ENCODE data around the gene P4HA1. TPM values are rescaled to one million over a fixed set of nuclear protein-coding genes. Genes with fewer than 3 reads are reported as not detected.

P4HA1 gene
- total and polyA plus RNA-seq, 9 of the 15 experiments (the other 6 are each of a cell fraction or from before 2014, with no cell fraction given): 20.2 to 177 (median 28.6) TPM

GRCh38 chr10:73096449-73097304, at the start of gene P4HA1 (continued):
- no peak for TF ChIP-seq PKNOX1 (IDR thresholded peaks at IDR 0.05)
- peak; percentile 73 for TF ChIP-seq RBBP5 (IDR thresholded peaks at IDR 0.05; ENCODE audit: borderline replicate concordance, insufficient read depth, low read length, poor library complexity, severe bottlenecking)
- peak in 1 of 2 experiments; percentile 87; a peak in 3 of 4 replicates for TF ChIP-seq MLLT1 (IDR thresholded peaks at IDR 0.05)
- peak; percentile 75; the same call in 1 of the 2 replicates for TF ChIP-seq ATF6 (CRISPR knock-in tag; IDR thresholded peaks at IDR 0.05)
- no peak for TF ChIP-seq HDAC3 (IDR thresholded peaks at IDR 0.05; ENCODE audit: borderline replicate concordance, partially characterized antibody)
- peak; percentile 95 for TF ChIP-seq ZBTB9 (CRISPR knock-in tag; IDR thresholded peaks at IDR 0.05)
- peak; percentile 92 for TF ChIP-seq E2F1 (CRISPR knock-in tag; IDR thresholded peaks at IDR 0.05)
- TF ChIP-seq GTF2B (IDR thresholded peaks at IDR 0.05; ENCODE audit: extremely low read depth, insufficient read length): peak; percentile 93
- TF ChIP-seq IFI16 (CRISPR knock-in tag; IDR thresholded peaks at IDR 0.05): no peak
- TF ChIP-seq CEBPZ (IDR thresholded peaks at IDR 0.05; ENCODE audit: borderline replicate concordance, low read depth, low read length): no peak
- TF ChIP-seq ZBTB17 (CRISPR knock-in tag; IDR thresholded peaks at IDR 0.05): peak; percentile 77
- TF ChIP-seq KLF13 (tag; IDR thresholded peaks at IDR 0.05; ENCODE audit: borderline replicate concordance, low read depth): peak; percentile 5; the same call in 1 of the 2 replicates
